H1 (cell line): ENCODE results near the gene LANCL2. TPM values are rescaled to one million over a fixed set of nuclear protein-coding genes. Genes with fewer than 3 reads are reported as not detected.

ENCODE experiments used
- CBX8 ChIP-seq: fragments of 300-800, 300-1000 bp; sonication (generic); IDR thresholded peaks from 2 replicates; pipeline ENCODE4 v1.7.1; 2016; ENCODE audit warnings: low read depth, low read length, borderline replicate concordance
- GABPA ChIP-seq: IDR thresholded peaks from 2 replicates; pipeline ENCODE4 v1.6.1; 2011; ENCODE audit warnings: mild to moderate bottlenecking, low read length, moderate library complexity, borderline replicate concordance; ENCODE audit not compliant: insufficient read depth
- NANOG ChIP-seq: IDR thresholded peaks from 2 replicates; pipeline ENCODE4 v1.6.1; 2011; ENCODE audit warnings: low read length, low read depth, mild to moderate bottlenecking, inconsistent platforms; ENCODE audit not compliant: insufficient read depth, poor library complexity, severe bottlenecking
- RXRA ChIP-seq: IDR thresholded peaks from 2 replicates; pipeline ENCODE4 v1.6.1; 2011; ENCODE audit warnings: low read depth, mild to moderate bottlenecking, low read length, moderate library complexity; ENCODE audit not compliant: insufficient read depth
- polyA plus RNA-seq, 7 experiments: library from polyadenylated mRNA; depleted of rRNA in 3 of 7; stranded (reverse) in 5 of 7; unstranded in 2 of 7; fragments of >200 nt in 5 of 7; fragments of 200-250 nt in 2 of 7; gene quantifications; 1 replicate in 5 of 7; 2 replicates in 1 of 7; 4 replicates in 1 of 7; pipeline versions ENCODE4 v1.2.1 to v1.2.3, GENCODE V29; 2011 to 2013; ENCODE audit warnings: missing spikeins in 2 of 7, mixed read lengths in 2 of 7
- total RNA-seq: library from RNA; stranded (reverse); fragmentation: NEBNext Ultra II Directional; extraction: Animal tissue kit (Norgen Biotek cat#: 25700); gene quantifications from 2 replicates; pipeline ENCODE4 v1.2.1, GENCODE V29; 2021

LANCL2 gene
- total and polyA plus RNA-seq, 2 of the 8 experiments (the other 6 are each of a cell fraction or from before 2014, with no cell fraction given): 9.2 to 9.5 TPM

- TF ChIP-seq GABPA (no peak), RXRA (no peak), CBX8 (no peak), NANOG (no peak)
Measured at GRCh38 chr7:55382251-55382650, 17.1 kb downstream of the LANCL2 start (continued).
